ENCODE results near the gene PRPF18. TPM values are rescaled to one million over a fixed set of nuclear protein-coding genes. Genes with fewer than 3 reads are reported as not detected.

PRPF18 gene
- total RNA-seq, 1 experiment from 2014 or later: 13.4 TPM

- TF ChIP-seq PRRX2 (CRISPR knock-in tag; IDR thresholded peaks at IDR 0.05): no peak
- TF ChIP-seq ZNF281 (CRISPR knock-in tag; IDR thresholded peaks at IDR 0.05): no peak
- no peak for TF ChIP-seq ATF2 (CRISPR knock-in tag; IDR thresholded peaks at IDR 0.05; ENCODE audit: borderline replicate concordance, low read depth)
- no peak for TF ChIP-seq ZNF423 (CRISPR knock-in tag; IDR thresholded peaks at IDR 0.05)
Observed at GRCh38 chr10:13613519-13613918, 26.8 kb downstream of the PRPF18 start (continued).

DNA sequence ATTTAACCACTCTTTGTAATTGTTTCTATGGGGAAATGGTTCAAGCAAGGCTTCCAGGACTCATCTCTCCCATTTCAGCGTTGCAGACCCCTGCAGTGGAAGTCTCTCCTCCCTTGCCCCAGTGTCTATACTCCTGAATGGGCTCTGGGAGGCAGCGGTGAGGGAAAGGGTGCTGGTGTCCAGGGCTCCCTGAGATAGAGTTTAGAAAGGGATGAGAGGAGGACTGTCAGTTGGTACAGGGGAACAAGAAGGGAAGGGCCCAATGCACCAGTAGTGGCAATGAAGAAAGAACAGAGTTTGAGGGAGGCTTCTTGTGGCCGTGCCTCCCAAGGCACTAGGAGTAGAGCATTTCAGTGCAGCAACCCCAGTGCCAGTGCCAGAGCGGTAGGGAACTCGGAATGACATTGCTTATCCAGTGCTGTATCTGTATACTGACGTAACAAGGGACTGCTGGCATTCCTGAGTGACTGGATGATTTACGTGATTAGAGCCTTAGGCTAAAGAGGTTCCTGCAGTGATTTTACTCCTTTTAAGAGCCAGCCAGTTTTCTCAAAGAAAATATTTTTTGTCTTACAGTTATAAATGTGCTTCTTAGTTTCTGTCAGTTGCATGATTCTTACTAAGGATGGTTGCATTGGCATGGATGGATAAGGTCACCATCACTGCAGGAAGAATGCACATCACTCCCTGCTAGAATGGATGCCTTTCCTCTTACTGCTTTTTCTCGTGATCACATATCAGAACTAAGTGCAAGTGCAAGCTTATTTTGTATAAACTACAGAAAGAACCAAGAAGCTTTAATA lies 28.0 kb downstream of the PRPF18 start:
- ChIA-PET CTCF (interaction anchor here (0.6 to 0.7 kb wide), 2 partner anchors 159 to 495 kb away, joined by 3 to 4 read pairs; no protein-coding TSS in a partner anchor), POLR2A (interaction anchor here (0.7 kb wide), 1 partner anchor 263 kb away, joined by 4 read pairs; no protein-coding TSS in a partner anchor)
- Mint-ChIP-seq H3K27me3 (ENCODE audit: low read depth) (no peaks in the 10 kb centered on the region), H3K36me3 (peaks cover 26% of the 10 kb centered on the region), H3K4me3 (no peak overlapping the region), H3K4me1 (peaks cover 28% of the 10 kb centered on the region), H3K9me3 (no peaks in the 10 kb centered on the region), H3K27ac (peak overlapping the region; percentile 75; the same call in 1 of the 2 replicates)
- DNase-seq (ENCODE audit: low spot score) (peak; percentile 31), ATAC-seq (peak; percentile 87)
- TF ChIP-seq GRHL2 (CRISPR knock-in tag; IDR thresholded peaks at IDR 0.05; ENCODE audit: insufficient replicate concordance, severe bottlenecking) (no peak), CREB1 (CRISPR knock-in tag; IDR thresholded peaks at IDR 0.05) (no peak), NFYB (CRISPR knock-in tag; conservative IDR thresholded peaks at IDR 0.05; ENCODE audit: low read depth) (no peak), ELF4 (CRISPR knock-in tag; IDR thresholded peaks at IDR 0.05; ENCODE audit: low read depth) (no peak), IRF2 (CRISPR knock-in tag; IDR thresholded peaks at IDR 0.05; ENCODE audit: borderline replicate concordance, low read depth) (no peak), ATF2 (CRISPR knock-in tag; IDR thresholded peaks at IDR 0.05; ENCODE audit: borderline replicate concordance, low read depth) (no peak), ZNF317 (CRISPR knock-in tag; IDR thresholded peaks at IDR 0.05; ENCODE audit: borderline replicate concordance, low read depth) (no peak), ZNF416 (CRISPR knock-in tag; IDR thresholded peaks at IDR 0.05) (no peak), ZNF532 (CRISPR knock-in tag; IDR thresholded peaks at IDR 0.05; ENCODE audit: borderline replicate concordance) (no peak), PRDM15 (CRISPR knock-in tag; IDR thresholded peaks at IDR 0.05) (no peak)
- TF ChIP-seq, protein P1, sequence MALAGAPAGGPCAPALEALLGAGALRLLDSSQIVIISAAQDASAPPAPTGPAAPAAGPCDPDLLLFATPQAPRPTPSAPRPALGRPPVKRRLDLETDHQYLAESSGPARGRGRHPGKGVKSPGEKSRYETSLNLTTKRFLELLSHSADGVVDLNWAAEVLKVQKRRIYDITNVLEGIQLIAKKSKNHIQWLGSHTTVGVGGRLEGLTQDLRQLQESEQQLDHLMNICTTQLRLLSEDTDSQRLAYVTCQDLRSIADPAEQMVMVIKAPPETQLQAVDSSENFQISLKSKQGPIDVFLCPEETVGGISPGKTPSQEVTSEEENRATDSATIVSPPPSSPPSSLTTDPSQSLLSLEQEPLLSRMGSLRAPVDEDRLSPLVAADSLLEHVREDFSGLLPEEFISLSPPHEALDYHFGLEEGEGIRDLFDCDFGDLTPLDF (CRISPR knock-in tag; IDR thresholded peaks at IDR 0.05): no peak
- TF ChIP-seq, protein P2, sequence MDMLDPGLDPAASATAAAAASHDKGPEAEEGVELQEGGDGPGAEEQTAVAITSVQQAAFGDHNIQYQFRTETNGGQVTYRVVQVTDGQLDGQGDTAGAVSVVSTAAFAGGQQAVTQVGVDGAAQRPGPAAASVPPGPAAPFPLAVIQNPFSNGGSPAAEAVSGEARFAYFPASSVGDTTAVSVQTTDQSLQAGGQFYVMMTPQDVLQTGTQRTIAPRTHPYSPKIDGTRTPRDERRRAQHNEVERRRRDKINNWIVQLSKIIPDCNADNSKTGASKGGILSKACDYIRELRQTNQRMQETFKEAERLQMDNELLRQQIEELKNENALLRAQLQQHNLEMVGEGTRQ (CRISPR knock-in tag; IDR thresholded peaks at IDR 0.05): no peak
- TF ChIP-seq, protein P3, sequence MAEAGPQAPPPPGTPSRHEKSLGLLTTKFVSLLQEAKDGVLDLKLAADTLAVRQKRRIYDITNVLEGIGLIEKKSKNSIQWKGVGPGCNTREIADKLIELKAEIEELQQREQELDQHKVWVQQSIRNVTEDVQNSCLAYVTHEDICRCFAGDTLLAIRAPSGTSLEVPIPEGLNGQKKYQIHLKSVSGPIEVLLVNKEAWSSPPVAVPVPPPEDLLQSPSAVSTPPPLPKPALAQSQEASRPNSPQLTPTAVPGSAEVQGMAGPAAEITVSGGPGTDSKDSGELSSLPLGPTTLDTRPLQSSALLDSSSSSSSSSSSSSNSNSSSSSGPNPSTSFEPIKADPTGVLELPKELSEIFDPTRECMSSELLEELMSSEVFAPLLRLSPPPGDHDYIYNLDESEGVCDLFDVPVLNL (CRISPR knock-in tag; IDR thresholded peaks at IDR 0.05; ENCODE audit: borderline replicate concordance, low read depth): no peak
